Skeletal muscle tissue (tissue), 4 donors: ENCODE data around the gene EAF1. TPM values are rescaled to one million over a fixed set of nuclear protein-coding genes. Genes with fewer than 3 reads are reported as not detected.
"Not testable (repeated sequence)": the region's sequence is repeated elsewhere in the genome, so short reads cannot be mapped to it uniquely, and the experiment has no call there.

Experiments used
- H3K27ac ChIP-seq: one replicate; pipeline ENCODE4 v1.7.0; 2013; ENCODE audit warnings: mild to moderate bottlenecking, low read depth, low read length, inconsistent platforms
- H3K27me3 ChIP-seq, 3 donors: one replicate each; pipeline ENCODE4 v1.7.0; 2013; ENCODE audit warnings: low read length in 3 of 3; ENCODE audit not compliant: control insufficient read depth in 3 of 3, insufficient read depth in 3 of 3
- H3K36me3 ChIP-seq, 3 donors: one replicate each; pipeline ENCODE4 v1.7.0; 2013; ENCODE audit warnings: low read length in 3 of 3; ENCODE audit not compliant: control insufficient read depth in 3 of 3, insufficient read depth in 3 of 3
- H3K4me1 ChIP-seq, 3 donors: one replicate each; pipeline ENCODE4 v1.7.0; 2013; ENCODE audit warnings: low read length in 3 of 3, mild to moderate bottlenecking in 3 of 3; ENCODE audit not compliant: control insufficient read depth in 3 of 3, insufficient read depth in 3 of 3
- H3K4me3 ChIP-seq, 3 donors: one replicate each; pipeline ENCODE4 v1.7.0; 2013; ENCODE audit warnings: low read length in 3 of 3
- H3K9ac ChIP-seq, 3 donors: one replicate each; pipeline ENCODE4 v1.7.0; 2013; ENCODE audit warnings: low read length in 3 of 3, mild to moderate bottlenecking in 3 of 3, moderate library complexity in 2 of 3, low read depth in 1 of 3
- H3K9me3 ChIP-seq, 3 donors: one replicate each; pipeline ENCODE4 v1.7.0; 2013; ENCODE audit warnings: low read length in 3 of 3; ENCODE audit not compliant: control insufficient read depth in 3 of 3
- total RNA-seq: library from RNA; depleted of rRNA; stranded (reverse); fragments of >200 nt; gene quantifications from one replicate; pipeline ENCODE4 v1.2.3, GENCODE V29; 2014
- donor health status: Osteomylitis.

The EAF1 gene
- total RNA-seq, 1 donor from 2014 or later: 7.3 TPM

- Histone ChIP-seq H3K27me3 (no peaks in the 10 kb centered on the region), H3K9ac (no peak overlapping the region), H3K27ac (no peak overlapping the region), H3K9me3 (no peaks in the 10 kb centered on the region), H3K4me3 (no peak overlapping the region), H3K4me1 (no peaks in the 10 kb centered on the region), H3K36me3 (peaks cover 0 to 6% (median 0%) of the 10 kb centered on the region in 3 donors)
These were observed 22.6 kb upstream of the EAF1 start for GRCh38 chr3:15404767-15405166.

GRCh38 chr3:15405448-15406050, 21.8 kb upstream of the EAF1 start:
- Histone ChIP-seq H3K27me3 (no peaks in the 10 kb centered on the region), H3K27ac (no peak overlapping the region), H3K9me3 (no peaks in the 10 kb centered on the region), H3K4me3 (no peak overlapping the region), H3K36me3 (peaks cover 0 to 6% (median 4%) of the 10 kb centered on the region in 3 donors), H3K9ac (no peak overlapping the region), H3K4me1 (no peaks in the 10 kb centered on the region)

GRCh38 chr3:15409239-15409638, 18.2 kb upstream of the EAF1 start:
- no peak overlapping the region for H3K9ac ChIP-seq
- peaks cover 11 to 16% (median 13%) of the 10 kb centered on the region in 3 donors for H3K36me3 ChIP-seq
- no peaks in the 10 kb centered on the region for H3K4me1 ChIP-seq
- H3K27me3 ChIP-seq: no peaks in the 10 kb centered on the region
- H3K27ac ChIP-seq: no peak overlapping the region
- no peaks in the 10 kb centered on the region for H3K9me3 ChIP-seq
- H3K4me3 ChIP-seq: no peak overlapping the region

GRCh38 chr3:15409774-15410173, 17.6 kb upstream of the EAF1 start:
- no peaks in the 10 kb centered on the region for H3K27me3 ChIP-seq
- peaks cover 14 to 20% (median 17%) of the 10 kb centered on the region in 3 donors for H3K36me3 ChIP-seq
- no peak overlapping the region for H3K27ac ChIP-seq
- H3K4me1 ChIP-seq: no peaks in the 10 kb centered on the region
- H3K9ac ChIP-seq: no peak overlapping the region
- H3K9me3 ChIP-seq: no peaks in the 10 kb centered on the region
- H3K4me3 ChIP-seq: no peak overlapping the region

GRCh38 chr3:15410966-15411365, 16.4 kb upstream of the EAF1 start:
- not testable (repeated sequence) for H3K9ac ChIP-seq, H3K4me3 ChIP-seq, H3K4me1 ChIP-seq, H3K27ac ChIP-seq, H3K9me3 ChIP-seq, H3K27me3 ChIP-seq
- peaks cover 19 to 31% (median 25%) of the 10 kb centered on the region in 3 donors for H3K36me3 ChIP-seq

- no peak overlapping the region for H3K4me3 ChIP-seq
- no peak overlapping the region for H3K9ac ChIP-seq
- peaks cover 4 to 24% (median 20%) of the 10 kb centered on the region in 3 donors for H3K36me3 ChIP-seq
These were observed 6.5 kb upstream of the EAF1 start for GRCh38 chr3:15420871-15421270.

GRCh38 chr3:15426579-15427118, 749 bp upstream of the EAF1 start:
- Histone ChIP-seq H3K36me3 (peaks cover 9 to 19% (median 17%) of the 10 kb centered on the region in 3 donors), H3K27ac (peak overlapping the region; percentile 83), H3K9ac (peak overlapping the region; percentile 92 to 95 (median 93)), H3K4me3 (peak overlapping the region; percentile 98 to 99 (median 98)), H3K9me3 (no peaks in the 10 kb centered on the region), H3K27me3 (no peaks in the 10 kb centered on the region), H3K4me1 (peaks cover 18 to 29% (median 26%) of the 10 kb centered on the region in 3 donors)

More at GRCh38 chr3:15420871-15421270, 6.5 kb upstream of the EAF1 start:
- Histone ChIP-seq H3K9me3 (no peaks in the 10 kb centered on the region), H3K27ac (no peak overlapping the region), H3K27me3 (no peaks in the 10 kb centered on the region), H3K4me1 (peaks cover 0 to 5% (median 3%) of the 10 kb centered on the region in 3 donors)

GRCh38 chr3:15427981-15428380, 583 bp downstream of the EAF1 start:
- peaks cover 18 to 29% (median 26%) of the 10 kb centered on the region in 3 donors for H3K4me1 ChIP-seq
- H3K27me3 ChIP-seq: no peaks in the 10 kb centered on the region
- no peaks in the 10 kb centered on the region for H3K9me3 ChIP-seq
- H3K9ac ChIP-seq: peak overlapping the region; percentile 92 to 95 (median 93)
- H3K27ac ChIP-seq: peak overlapping the region; percentile 83
- peaks cover 9 to 20% (median 18%) of the 10 kb centered on the region in 3 donors for H3K36me3 ChIP-seq
- peak overlapping the region; percentile 98 to 99 (median 98) for H3K4me3 ChIP-seq

- Histone ChIP-seq H3K36me3 (peaks cover 9 to 23% (median 22%) of the 10 kb centered on the region in 3 donors), H3K27me3 (no peaks in the 10 kb centered on the region), H3K4me1 (peaks cover 18 to 29% (median 26%) of the 10 kb centered on the region in 3 donors), H3K9ac (peak overlapping the region; percentile 80 to 95 (median 93)), H3K9me3 (no peaks in the 10 kb centered on the region), H3K4me3 (peak overlapping the region; percentile 98 to 99 (median 98)), H3K27ac (peak overlapping the region; percentile 83)
These were observed 1.1 kb downstream of the EAF1 start for GRCh38 chr3:15428539-15428938.

- Histone ChIP-seq H3K9ac (peak overlapping the region in 2 of 3 donors; percentile 34 to 80), H3K9me3 (no peaks in the 10 kb centered on the region), H3K4me3 (peak overlapping the region in 2 of 3 donors; percentile 98 to 99), H3K4me1 (peaks cover 18 to 29% (median 26%) of the 10 kb centered on the region in 3 donors), H3K27me3 (no peaks in the 10 kb centered on the region), H3K36me3 (peaks cover 9 to 28% (median 26%) of the 10 kb centered on the region in 3 donors), H3K27ac (no peak overlapping the region)
These were observed 1.7 kb downstream of the EAF1 start for GRCh38 chr3:15429080-15429479.
